ENCODE data around the gene RHAG.

The RHAG gene

GRCh38 chr6:49649988-49650387 is 13.3 kb upstream of the RHAG start:
- no peak for TF ChIP-seq CTCF (IDR thresholded peaks at IDR 0.05; ENCODE audit: insufficient read depth, low read depth, low read length, missing control alignments)
- DNase-seq (ENCODE audit: low read depth) = no peak
- no peak overlapping the region for H3K4me3 ChIP-seq (ENCODE audit: low read length)

- TF ChIP-seq CTCF (IDR thresholded peaks at IDR 0.05; ENCODE audit: insufficient read depth, low read depth, low read length, missing control alignments) = no peak
- no peak for DNase-seq (ENCODE audit: low read depth)
- H3K4me3 ChIP-seq (ENCODE audit: low read length) = no peak overlapping the region
Measured at GRCh38 chr6:49648036-49648435, 11.4 kb upstream of the RHAG start.

- no peak overlapping the region for H3K4me3 ChIP-seq (ENCODE audit: low read length)
- DNase-seq (ENCODE audit: low read depth) = no peak
- TF ChIP-seq CTCF (IDR thresholded peaks at IDR 0.05; ENCODE audit: insufficient read depth, low read depth, low read length, missing control alignments) = no peak
Measured at GRCh38 chr6:49647476-49647875, 10.8 kb upstream of the RHAG start.

- no peak for TF ChIP-seq CTCF (IDR thresholded peaks at IDR 0.05; ENCODE audit: insufficient read depth, low read depth, low read length, missing control alignments)
- H3K4me3 ChIP-seq (ENCODE audit: low read length) = no peak overlapping the region
- no peak for DNase-seq (ENCODE audit: low read depth)
Measured at GRCh38 chr6:49646942-49647341, 10.3 kb upstream of the RHAG start.

- no peak for DNase-seq (ENCODE audit: low read depth)
- no peak overlapping the region for H3K4me3 ChIP-seq (ENCODE audit: low read length)
- no peak for TF ChIP-seq CTCF (IDR thresholded peaks at IDR 0.05; ENCODE audit: insufficient read depth, low read depth, low read length, missing control alignments)
Measured at GRCh38 chr6:49646130-49646824, 9.6 kb upstream of the RHAG start.

GRCh38 chr6:49645139-49645538 is 8.5 kb upstream of the RHAG start:
- TF ChIP-seq CTCF (IDR thresholded peaks at IDR 0.05; ENCODE audit: insufficient read depth, low read depth, low read length, missing control alignments) = no peak
- no peak overlapping the region for H3K4me3 ChIP-seq (ENCODE audit: low read length)
- DNase-seq (ENCODE audit: low read depth) = no peak

- no peak for TF ChIP-seq CTCF (IDR thresholded peaks at IDR 0.05; ENCODE audit: insufficient read depth, low read depth, low read length, missing control alignments)
- no peak overlapping the region for H3K4me3 ChIP-seq (ENCODE audit: low read length)
- DNase-seq (ENCODE audit: low read depth) = no peak
Measured at GRCh38 chr6:49639177-49639817, 2.7 kb upstream of the RHAG start.

Measured in epithelial cell of esophagus (primary cell).